Measurements from ENCODE around the gene OR10J4. TPM values are rescaled to one million over a fixed set of nuclear protein-coding genes. Genes with fewer than 3 reads are reported as not detected.
"Not testable (repeated sequence)": the region's sequence is repeated elsewhere in the genome, so short reads cannot be mapped to it uniquely, and the experiment has no call there.

Gene OR10J4
- total RNA-seq = not detected

DNA sequence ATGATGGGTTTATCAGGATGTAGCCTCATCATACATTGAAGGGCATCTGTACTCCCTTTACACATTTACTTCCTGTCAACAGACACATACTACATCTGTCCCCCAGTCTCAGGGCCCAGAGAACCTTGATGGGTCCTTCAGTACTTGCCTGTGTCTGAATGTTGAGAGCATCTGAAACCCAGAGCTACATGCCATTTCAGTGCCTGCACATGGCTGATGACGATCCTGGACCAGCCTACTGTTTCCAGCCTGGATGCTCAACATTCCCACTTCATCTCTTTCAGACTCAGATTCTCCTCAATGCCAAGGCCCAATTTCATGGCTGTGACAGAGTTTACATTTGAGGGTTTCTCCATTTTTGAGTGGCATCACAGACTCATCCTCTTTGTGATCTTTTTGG, at the start of gene OR10J4:
Gene OR10J4 (plus strand): TSS at position 301 of the 400 bp plus-strand sequence.
- ATAC-seq = no peak

GRCh38 chr1:159406821-159407220, 25.2 kb upstream of the OR10J4 start:
- ATAC-seq = no peak

- no peak for ATAC-seq
These were observed 23.1 kb upstream of the OR10J4 start for GRCh38 chr1:159408862-159409400.

- ATAC-seq = no peak
These were observed 10.2 kb upstream of the OR10J4 start for GRCh38 chr1:159421821-159422220.

- no peak for ATAC-seq
These were observed 3.5 kb upstream of the OR10J4 start for GRCh38 chr1:159428536-159428935.

DNA sequence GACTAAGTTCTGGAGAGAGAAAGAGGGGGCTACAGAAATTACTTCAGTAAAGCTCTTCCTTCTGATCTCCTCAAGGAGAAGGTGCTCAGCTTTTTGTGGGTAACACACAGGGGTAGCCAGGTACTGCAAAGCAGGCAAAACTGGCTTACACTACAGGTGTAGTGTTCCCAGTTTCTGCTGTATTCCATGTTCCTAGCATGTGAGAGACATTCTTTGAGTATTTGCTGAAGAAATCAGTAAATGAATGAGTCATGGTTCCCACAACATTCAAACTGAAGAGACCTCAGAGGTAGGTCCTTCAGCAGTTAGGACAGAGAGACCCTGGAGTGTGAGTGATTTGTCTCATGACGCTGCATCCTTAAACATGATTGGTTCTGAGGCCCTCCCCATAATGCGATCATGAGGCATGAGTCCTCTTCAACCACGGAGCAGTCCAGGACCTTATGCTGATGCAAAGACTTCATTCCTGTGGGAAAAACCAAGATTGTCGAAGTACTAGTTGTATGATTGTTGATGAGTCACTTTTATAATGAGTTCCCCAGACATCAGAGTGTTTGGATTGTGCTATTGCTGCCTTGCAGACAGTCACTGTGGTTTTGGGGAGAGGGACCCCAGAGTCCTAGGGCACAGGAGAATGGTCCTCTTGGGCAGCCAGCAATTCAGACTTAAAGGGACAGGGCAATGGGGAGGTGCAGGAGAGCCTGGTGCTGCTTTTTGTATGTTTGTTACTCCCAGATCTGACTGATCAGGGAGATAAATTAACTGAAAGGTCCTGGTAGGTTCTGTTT, 2.7 kb upstream of the OR10J4 start:
- ATAC-seq = no peak

GRCh38 chr1:159430985-159431384, 1.0 kb upstream of the OR10J4 start:
- ATAC-seq = no peak

GRCh38 chr1:159436469-159436868, 4.5 kb downstream of the OR10J4 start:
- no peak for ATAC-seq

DNA sequence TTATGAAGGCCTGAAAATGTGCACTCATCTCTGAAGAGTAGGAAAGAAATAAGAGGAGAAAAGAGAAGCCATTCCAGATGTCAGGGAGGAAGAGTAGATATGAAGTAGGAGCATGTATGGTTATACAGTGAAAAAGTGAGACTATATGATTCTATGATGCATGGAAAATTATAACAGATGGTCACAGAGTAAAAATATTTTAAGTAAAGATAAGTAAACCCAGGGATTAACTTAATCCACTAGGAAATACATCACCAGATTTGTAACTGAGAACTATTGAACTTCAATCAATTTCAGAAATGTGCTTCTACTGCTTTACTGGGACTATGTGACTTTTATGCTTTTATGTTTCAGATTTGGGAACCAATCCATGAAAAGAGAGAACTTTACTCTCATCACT, 7.4 kb downstream of the OR10J4 start, which contains the start of gene OR10J1:
Gene OR10J1 (plus strand): TSS at position 301 of the 400 bp plus-strand sequence. CDS start 70 bp downstream, at position 371.
- ATAC-seq = no peak

DNA sequence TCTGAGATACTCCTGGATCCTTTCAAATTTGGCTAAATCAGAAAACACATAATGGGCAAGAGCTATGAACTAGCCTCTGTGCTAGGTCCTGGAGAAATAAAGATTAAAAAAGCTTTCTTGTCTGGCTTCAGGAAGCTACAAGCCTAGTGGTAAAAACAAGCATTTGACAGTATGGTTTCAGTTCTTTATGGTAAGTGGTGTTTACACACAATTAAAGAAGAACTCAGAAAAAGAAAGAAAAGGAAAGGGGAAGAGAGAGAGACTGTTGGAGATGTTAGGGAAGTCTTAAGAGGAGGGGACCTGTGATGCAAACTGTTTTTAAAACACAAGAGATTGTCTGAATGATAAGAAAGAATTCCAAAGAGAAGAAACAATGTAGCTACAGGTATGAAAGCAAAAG, 9.4 kb downstream of the OR10J4 start:
- ATAC-seq = no peak

DNA sequence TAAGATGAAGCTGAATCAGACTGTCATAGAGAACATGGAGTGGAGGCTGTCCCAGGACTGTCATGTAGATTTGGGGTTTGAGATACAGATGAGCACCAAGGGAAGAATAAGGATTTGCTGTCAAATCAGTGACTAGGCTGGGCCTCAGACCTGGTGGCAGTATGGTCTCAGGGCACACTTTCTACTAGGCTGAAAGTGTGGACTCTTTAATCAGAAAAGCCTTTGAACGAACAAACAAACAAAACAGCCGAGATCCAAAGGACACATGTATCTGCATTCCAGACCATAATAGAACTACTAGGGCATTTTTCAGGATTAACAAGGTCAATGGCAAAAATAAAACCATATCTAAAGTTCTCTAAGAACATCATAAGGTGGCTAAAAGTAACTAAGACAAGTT, 10.4 kb downstream of the OR10J4 start:
- ATAC-seq = no peak

- ATAC-seq = no peak
These were observed 11.2 kb downstream of the OR10J4 start for GRCh38 chr1:159443066-159443750.

- ATAC-seq = no peak
These were observed 12.5 kb downstream of the OR10J4 start for GRCh38 chr1:159444511-159444910.

- no peak for ATAC-seq
These were observed 16.2 kb downstream of the OR10J4 start for GRCh38 chr1:159448181-159448580.

DNA sequence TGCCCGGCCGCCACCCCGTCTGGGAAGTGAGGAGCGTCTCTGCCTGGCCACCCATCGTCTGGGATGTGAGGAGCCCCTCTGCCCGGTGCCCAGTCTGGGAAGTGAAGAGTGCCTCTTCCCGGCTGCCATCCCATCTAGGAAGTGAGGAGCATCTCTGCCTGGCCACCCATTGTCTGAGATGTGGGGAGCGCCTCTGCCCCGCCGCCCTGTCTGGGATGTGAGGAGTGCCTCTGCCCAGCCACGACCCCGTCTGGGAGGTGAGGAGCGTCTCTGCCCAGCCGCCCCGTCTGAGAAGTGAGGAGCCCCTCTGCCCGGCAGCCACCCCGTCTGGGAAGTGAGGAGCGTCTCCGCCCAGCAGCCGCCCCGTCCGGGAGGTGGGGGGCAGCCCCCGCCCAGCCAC, 17.6 kb downstream of the OR10J4 start:
- not testable (repeated sequence) for ATAC-seq

- no peak for ATAC-seq
These were observed 27.5 kb downstream of the OR10J4 start for GRCh38 chr1:159459551-159459950.

DNA sequence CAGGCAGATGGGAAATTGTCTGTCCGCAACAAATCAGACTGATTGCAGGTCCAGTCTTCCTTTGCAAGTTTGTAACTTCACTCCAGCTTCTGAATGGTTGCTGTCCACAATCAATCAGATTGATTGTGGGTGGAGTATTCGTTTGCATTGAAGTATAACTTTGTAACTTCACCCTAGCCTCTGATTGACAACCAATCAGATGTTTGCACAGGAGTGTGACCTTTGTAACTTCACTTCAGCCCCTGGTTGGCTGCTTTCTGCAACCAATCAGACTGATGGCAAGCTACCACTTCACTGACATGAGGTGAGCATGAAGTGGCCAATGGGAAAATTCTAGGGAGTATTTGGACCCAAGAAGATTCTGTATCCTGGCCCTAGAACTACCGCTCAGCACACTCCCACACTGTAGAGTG, 33.2 kb downstream of the OR10J4 start:
- no peak for ATAC-seq

- no peak for ATAC-seq
These were observed 36.3 kb downstream of the OR10J4 start for GRCh38 chr1:159468321-159468720.

DNA sequence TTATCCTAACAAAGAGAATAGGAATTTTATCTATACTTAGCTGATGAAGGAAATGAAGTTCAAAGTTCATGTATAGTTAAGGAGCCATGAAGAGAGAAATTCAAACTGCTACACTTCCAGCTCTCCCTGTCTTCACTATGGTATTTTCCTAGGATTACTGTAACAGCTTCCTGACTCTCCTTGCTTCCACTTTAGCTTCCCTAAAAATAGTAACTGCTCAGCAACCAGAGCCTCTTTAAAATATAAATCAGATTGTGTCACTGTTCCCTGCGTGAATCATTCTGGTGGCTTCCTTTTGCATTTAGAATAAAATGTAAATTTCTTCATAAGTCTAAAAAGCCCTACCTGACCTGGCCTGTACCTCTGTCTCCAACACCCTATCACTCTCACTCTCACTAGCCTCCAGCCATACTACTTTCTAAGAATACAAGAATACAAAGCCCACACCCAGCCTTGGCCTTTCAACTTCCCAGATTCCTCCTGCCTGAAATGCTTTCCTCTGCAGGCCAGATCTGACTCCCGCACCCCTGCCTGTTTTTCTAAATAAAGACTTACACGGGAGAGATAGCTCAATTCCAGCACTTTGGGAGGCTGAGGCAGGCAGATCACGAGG, 38.0 kb downstream of the OR10J4 start:
- no peak for ATAC-seq

GRCh38 chr1:159473335-159473734, 41.3 kb downstream of the OR10J4 start:
- ATAC-seq = no peak

DNA sequence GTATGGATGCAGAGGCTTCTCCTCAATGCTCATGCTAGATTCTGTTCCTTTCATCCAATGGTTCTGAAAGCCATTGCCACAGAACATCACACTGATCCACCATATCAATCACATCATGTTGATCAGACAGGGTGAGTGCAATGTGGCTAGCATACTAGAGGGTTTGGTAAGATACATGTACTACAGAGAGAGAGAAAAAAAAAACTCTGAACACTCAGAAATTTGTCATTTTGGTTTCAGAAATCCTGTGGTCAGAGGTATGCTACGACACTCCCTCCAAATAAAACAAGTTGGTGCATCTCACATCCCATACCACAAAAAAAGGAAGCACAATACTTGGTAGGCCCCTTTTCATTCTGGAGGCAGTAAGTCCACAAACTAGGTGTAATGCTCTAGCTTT, 42.9 kb downstream of the OR10J4 start:
- no peak for ATAC-seq
